Stimulated activated CD8-positive, alpha-beta memory T cell treated with anti-CD3 and anti-CD28 coated beads, Interleukin-15, amount 100 ng/mL, for 4 hours (primary cell): ENCODE results near the gene WDR88.
"Not testable (repeated sequence)": the region's sequence is repeated elsewhere in the genome, so short reads cannot be mapped to it uniquely, and the experiment has no call there.

ENCODE experiments used
- DNase-seq, 2 donors: peaks; one replicate each; pipeline ENCODE4 v3.0.0-alpha.2; 2020; ENCODE audit warnings: low read depth in 2 of 2

WDR88 gene

GRCh38 chr19:33132021-33132420, at the start of gene WDR88:
Gene WDR88 (plus strand): TSS chr19:33132114. CDS start chr19:33132170, 56 bp downstream.
- DNase-seq: no peak

GRCh38 chr19:33085570-33086128, 46.3 kb upstream of the WDR88 start:
- no peak for DNase-seq

- no peak for DNase-seq
Observed at GRCh38 chr19:33086955-33087354, 45.0 kb upstream of the WDR88 start.

GRCh38 chr19:33089010-33089409, 42.9 kb upstream of the WDR88 start:
- no peak for DNase-seq

GRCh38 chr19:33090179-33090578, 41.7 kb upstream of the WDR88 start:
- DNase-seq: no peak

GRCh38 chr19:33093420-33094210, 38.3 kb upstream of the WDR88 start:
- no peak for DNase-seq

- DNase-seq: no peak
Observed at GRCh38 chr19:33094436-33095067, 37.4 kb upstream of the WDR88 start.

- no peak for DNase-seq
Observed at GRCh38 chr19:33096005-33096404, 35.9 kb upstream of the WDR88 start.

- no peak for DNase-seq
Observed at GRCh38 chr19:33098055-33098534, 33.8 kb upstream of the WDR88 start.

GRCh38 chr19:33100894-33101644, 30.8 kb upstream of the WDR88 start:
- no peak for DNase-seq

GRCh38 chr19:33102893-33103292, 29.0 kb upstream of the WDR88 start:
- DNase-seq: no peak

- no peak for DNase-seq
Observed at GRCh38 chr19:33108161-33108560, 23.8 kb upstream of the WDR88 start.

GRCh38 chr19:33110137-33110910, 21.6 kb upstream of the WDR88 start:
- DNase-seq: no peak

- DNase-seq: no peak
Observed at GRCh38 chr19:33111587-33111986, 20.3 kb upstream of the WDR88 start.

- DNase-seq: no peak
Observed at GRCh38 chr19:33114312-33114711, 17.6 kb upstream of the WDR88 start.

GRCh38 chr19:33117501-33117900, 14.4 kb upstream of the WDR88 start:
- no peak for DNase-seq

GRCh38 chr19:33118643-33119042, 13.3 kb upstream of the WDR88 start:
- DNase-seq: no peak

- DNase-seq: no peak
Observed at GRCh38 chr19:33124207-33125098, 7.5 kb upstream of the WDR88 start.

- peak in 1 of 2 donors; percentile 20 for DNase-seq
Observed at GRCh38 chr19:33125929-33126388, 6.0 kb upstream of the WDR88 start.

GRCh38 chr19:33126712-33127111, 5.2 kb upstream of the WDR88 start:
- not testable (repeated sequence) for DNase-seq
